ENCODE measurements around the gene PEX19. TPM values are rescaled to one million over a fixed set of nuclear protein-coding genes. Genes with fewer than 3 reads are reported as not detected.

Gene PEX19
- total and polyA plus RNA-seq, 2 donors (not counting 1 experiment from before 2014, with no cell fraction given) = 72.8 to 77.4 TPM

GRCh38 chr1:160309185-160309557 lies 24.2 kb upstream of the PEX19 start:
- no peaks in the 10 kb centered on the region for H3K27me3 ChIP-seq (ENCODE audit: control insufficient read depth, insufficient read depth, low read length)
- H3K4me2 ChIP-seq (ENCODE audit: extremely low read depth, insufficient read depth, low read length) = no peak overlapping the region
- H4K20me1 ChIP-seq (ENCODE audit: control insufficient read depth, extremely low read depth, insufficient read depth, low read length) = no peaks in the 10 kb centered on the region
- peak; percentile 20 to 63 for DNase-seq (ENCODE audit: low read depth in 2 of 2)
- TF ChIP-seq CTCF (conservative IDR thresholded peaks at IDR 0.05 in 1 of 2, IDR thresholded peaks at IDR 0.05 in 1 of 2; ENCODE audit: low read depth in 1 of 2, low read length in 2 of 2) (no peak), EZH2 (IDR thresholded peaks at IDR 0.05; ENCODE audit: low read length, missing control alignments) (no peak)
- no peaks in the 10 kb centered on the region for H3K9me3 ChIP-seq (ENCODE audit: control insufficient read depth, insufficient read depth, low read depth, low read length)
- no peak overlapping the region for H3K4me3 ChIP-seq (replicated peaks in 1 of 4; ENCODE audit: control extremely low read depth in 1 of 4, insufficient read depth in 1 of 4, low read depth in 3 of 4, low read length in 4 of 4)
- no peak overlapping the region for H3K27ac ChIP-seq (ENCODE audit: insufficient read depth, low read length)
- no peak overlapping the region for H3K9ac ChIP-seq (ENCODE audit: insufficient read depth, low read length)
- no peaks in the 10 kb centered on the region for H3K79me2 ChIP-seq (ENCODE audit: control insufficient read depth, insufficient read depth, low read length)
- no peak overlapping the region for H2AFZ ChIP-seq (ENCODE audit: low read length)
- peaks cover 28% of the 10 kb centered on the region for H3K36me3 ChIP-seq (ENCODE audit: control insufficient read depth, insufficient read depth, low read length)
- no peaks in the 10 kb centered on the region for H3K4me1 ChIP-seq (ENCODE audit: control insufficient read depth, extremely low read depth, insufficient read depth, low read length)

GRCh38 chr1:160308451-160309184 lies 23.7 kb upstream of the PEX19 start:
- H3K9ac ChIP-seq (ENCODE audit: insufficient read depth, low read length) = no peak overlapping the region
- no peaks in the 10 kb centered on the region for H3K79me2 ChIP-seq (ENCODE audit: control insufficient read depth, insufficient read depth, low read length)
- no peaks in the 10 kb centered on the region for H3K9me3 ChIP-seq (ENCODE audit: control insufficient read depth, insufficient read depth, low read depth, low read length)
- H3K36me3 ChIP-seq (ENCODE audit: control insufficient read depth, insufficient read depth, low read length) = peaks cover 28% of the 10 kb centered on the region
- H3K27ac ChIP-seq (ENCODE audit: insufficient read depth, low read length) = no peak overlapping the region
- no peak for DNase-seq (ENCODE audit: low read depth in 2 of 2)
- H4K20me1 ChIP-seq (ENCODE audit: control insufficient read depth, extremely low read depth, insufficient read depth, low read length) = no peaks in the 10 kb centered on the region
- no peaks in the 10 kb centered on the region for H3K4me1 ChIP-seq (ENCODE audit: control insufficient read depth, extremely low read depth, insufficient read depth, low read length)
- TF ChIP-seq EZH2 (IDR thresholded peaks at IDR 0.05; ENCODE audit: low read length, missing control alignments) = no peak
- no peak for TF ChIP-seq CTCF (conservative IDR thresholded peaks at IDR 0.05 in 1 of 2, IDR thresholded peaks at IDR 0.05 in 1 of 2; ENCODE audit: low read depth in 1 of 2, low read length in 2 of 2)
- no peaks in the 10 kb centered on the region for H3K27me3 ChIP-seq (ENCODE audit: control insufficient read depth, insufficient read depth, low read length)
- no peak overlapping the region for H2AFZ ChIP-seq (ENCODE audit: low read length)
- no peak overlapping the region for H3K4me2 ChIP-seq (ENCODE audit: extremely low read depth, insufficient read depth, low read length)
- H3K4me3 ChIP-seq (replicated peaks in 1 of 4; ENCODE audit: control extremely low read depth in 1 of 4, insufficient read depth in 1 of 4, low read depth in 3 of 4, low read length in 4 of 4) = no peak overlapping the region

GRCh38 chr1:160307118-160307791 lies 22.3 kb upstream of the PEX19 start:
- Histone ChIP-seq H4K20me1 (ENCODE audit: control insufficient read depth, extremely low read depth, insufficient read depth, low read length) (no peaks in the 10 kb centered on the region), H3K4me2 (ENCODE audit: extremely low read depth, insufficient read depth, low read length) (no peak overlapping the region), H3K27me3 (ENCODE audit: control insufficient read depth, insufficient read depth, low read length) (no peaks in the 10 kb centered on the region), H3K4me1 (ENCODE audit: control insufficient read depth, extremely low read depth, insufficient read depth, low read length) (no peaks in the 10 kb centered on the region), H2AFZ (ENCODE audit: low read length) (no peak overlapping the region), H3K27ac (ENCODE audit: insufficient read depth, low read length) (no peak overlapping the region), H3K9me3 (ENCODE audit: control insufficient read depth, insufficient read depth, low read depth, low read length) (no peaks in the 10 kb centered on the region), H3K9ac (ENCODE audit: insufficient read depth, low read length) (no peak overlapping the region), H3K79me2 (ENCODE audit: control insufficient read depth, insufficient read depth, low read length) (no peaks in the 10 kb centered on the region), H3K4me3 (replicated peaks in 1 of 4; ENCODE audit: control extremely low read depth in 1 of 4, insufficient read depth in 1 of 4, low read depth in 3 of 4, low read length in 4 of 4) (no peak overlapping the region), H3K36me3 (ENCODE audit: control insufficient read depth, insufficient read depth, low read length) (peaks cover 22% of the 10 kb centered on the region)
- TF ChIP-seq CTCF (conservative IDR thresholded peaks at IDR 0.05 in 1 of 2, IDR thresholded peaks at IDR 0.05 in 1 of 2; ENCODE audit: low read depth in 1 of 2, low read length in 2 of 2) = no peak
- no peak for TF ChIP-seq EZH2 (IDR thresholded peaks at IDR 0.05; ENCODE audit: low read length, missing control alignments)
- no peak for DNase-seq (ENCODE audit: low read depth in 2 of 2)
